GM21576 (cell line): Measurements from ENCODE around the gene PSG1.
"Not testable (repeated sequence)": the region's sequence is repeated elsewhere in the genome, so short reads cannot be mapped to it uniquely, and the experiment has no call there.

ENCODE experiments used
- ATAC-seq: cut with Tn5 transposase; IDR thresholded peaks from one replicate; pipeline ENCODE4 v1.9.1; 2021; ENCODE audit warnings: mild to moderate bottlenecking, moderate library complexity; ENCODE audit not compliant: unreplicated experiment

Gene PSG1

GRCh38 chr19:42882010-42882409 lies 2.5 kb upstream of the PSG1 start:
- ATAC-seq, result not testable (repeated sequence)

- not testable (repeated sequence) for ATAC-seq
Measured at GRCh38 chr19:42881279-42881678, 1.8 kb upstream of the PSG1 start.

GRCh38 chr19:42880621-42881020 lies 1.1 kb upstream of the PSG1 start:
- ATAC-seq, result not testable (repeated sequence)

- ATAC-seq, result not testable (repeated sequence)
Measured at GRCh38 chr19:42876596-42876995, 2.9 kb downstream of the PSG1 start.

GRCh38 chr19:42875881-42876280 lies 3.6 kb downstream of the PSG1 start:
- not testable (repeated sequence) for ATAC-seq

GRCh38 chr19:42874901-42875813 lies 4.4 kb downstream of the PSG1 start:
- not testable (repeated sequence) for ATAC-seq

DNA sequence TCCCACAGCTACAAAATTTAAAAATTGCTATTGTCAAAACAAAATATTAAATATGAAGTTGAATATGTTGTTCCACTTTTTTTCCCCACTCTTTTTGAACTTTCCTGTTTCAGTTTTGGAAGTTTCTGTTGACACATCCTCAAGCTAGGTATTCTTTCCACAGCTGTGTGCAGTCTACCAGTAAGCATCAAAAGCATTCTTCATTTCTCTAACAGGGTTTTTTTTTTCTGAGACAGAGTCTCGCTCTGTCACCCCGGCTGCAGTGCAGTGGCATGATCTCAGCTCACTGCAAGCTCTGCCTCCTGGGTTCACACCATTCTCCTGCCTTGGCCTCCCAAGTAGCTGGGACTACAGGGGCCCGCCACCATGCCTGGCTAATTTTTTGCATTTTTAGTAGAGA lies 5.4 kb downstream of the PSG1 start:
- not testable (repeated sequence) for ATAC-seq

GRCh38 chr19:42872608-42873007 lies 6.9 kb downstream of the PSG1 start:
- no peak for ATAC-seq

DNA sequence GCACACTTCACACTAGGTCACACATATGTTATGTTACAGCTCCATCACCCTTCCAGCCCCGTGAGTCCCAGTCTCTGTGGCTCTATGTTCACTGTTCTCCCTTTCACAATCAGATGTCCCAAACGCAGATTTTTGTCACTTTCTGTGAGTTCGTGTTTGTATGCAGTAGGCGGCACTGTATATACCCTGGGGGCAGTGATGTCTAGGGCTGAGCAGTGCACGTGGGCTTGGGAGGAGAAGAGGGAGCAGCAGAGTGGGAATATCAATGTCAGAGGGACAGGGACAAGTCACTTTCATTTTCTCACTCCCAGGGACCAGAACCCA lies 22.0 kb downstream of the PSG1 start:
- no peak for ATAC-seq

- not testable (repeated sequence) for ATAC-seq
Measured at GRCh38 chr19:42856866-42857543, 22.5 kb downstream of the PSG1 start.

GRCh38 chr19:42854745-42855144 lies 24.8 kb downstream of the PSG1 start:
- ATAC-seq, result not testable (repeated sequence)

DNA sequence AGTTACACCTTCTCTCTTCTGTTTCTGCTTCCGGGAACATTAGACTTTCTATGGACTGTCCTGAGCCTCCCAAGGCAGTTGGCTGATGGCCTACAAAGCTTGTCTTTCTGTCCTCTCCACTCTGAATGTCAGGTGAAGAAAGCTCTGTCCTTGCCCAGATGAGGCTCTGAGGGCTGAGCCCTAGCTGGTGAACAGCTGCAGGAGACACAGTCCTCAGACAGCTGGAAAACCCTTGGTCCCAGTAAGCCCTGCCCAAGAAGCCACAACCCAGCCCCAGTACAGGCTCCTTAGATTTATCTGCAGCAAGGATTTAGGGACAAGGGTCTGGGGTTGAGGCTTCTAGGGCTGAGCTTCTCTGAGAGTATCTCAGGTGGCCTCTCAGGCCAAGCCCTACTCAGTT lies 26.3 kb downstream of the PSG1 start:
- ATAC-seq, result not testable (repeated sequence)

- ATAC-seq, result not testable (repeated sequence)
Measured at GRCh38 chr19:42852821-42853220, 26.7 kb downstream of the PSG1 start.

- not testable (repeated sequence) for ATAC-seq
Measured at GRCh38 chr19:42851718-42852280, 27.7 kb downstream of the PSG1 start.

DNA sequence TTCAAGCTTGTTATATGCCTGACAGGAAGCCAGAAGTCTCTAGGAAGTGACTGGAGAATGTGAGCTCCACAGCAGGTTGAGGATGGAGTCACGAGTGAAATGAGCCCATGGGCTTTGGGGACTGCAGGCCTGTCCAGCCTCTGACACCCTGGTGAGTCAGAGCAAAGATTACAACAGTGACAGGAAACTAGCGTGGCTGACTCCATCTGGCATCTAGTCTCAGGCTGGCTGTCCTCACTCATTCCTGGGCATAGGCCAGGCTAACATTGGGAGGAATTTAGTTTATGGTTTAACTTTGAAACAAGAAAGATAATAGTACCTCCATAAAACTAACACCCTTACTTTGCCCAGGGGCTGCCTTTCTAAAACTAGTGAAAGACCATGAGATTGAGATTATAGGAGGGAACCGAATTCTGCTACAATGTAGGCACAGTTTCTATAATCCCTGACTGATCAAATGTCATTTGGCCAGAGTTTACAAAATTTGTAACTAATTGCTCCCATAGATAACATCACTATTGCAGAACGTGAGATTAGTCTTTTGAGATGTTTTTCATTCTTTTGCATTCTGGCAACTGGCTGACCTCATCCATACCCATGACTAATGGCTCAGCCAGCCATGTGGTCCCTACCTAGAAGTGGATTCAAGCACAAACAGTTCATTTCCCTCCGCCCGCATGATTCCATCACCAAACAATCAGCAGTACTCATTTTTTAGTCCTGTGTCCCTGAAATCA lies 28.4 kb downstream of the PSG1 start:
- ATAC-seq, result no peak

DNA sequence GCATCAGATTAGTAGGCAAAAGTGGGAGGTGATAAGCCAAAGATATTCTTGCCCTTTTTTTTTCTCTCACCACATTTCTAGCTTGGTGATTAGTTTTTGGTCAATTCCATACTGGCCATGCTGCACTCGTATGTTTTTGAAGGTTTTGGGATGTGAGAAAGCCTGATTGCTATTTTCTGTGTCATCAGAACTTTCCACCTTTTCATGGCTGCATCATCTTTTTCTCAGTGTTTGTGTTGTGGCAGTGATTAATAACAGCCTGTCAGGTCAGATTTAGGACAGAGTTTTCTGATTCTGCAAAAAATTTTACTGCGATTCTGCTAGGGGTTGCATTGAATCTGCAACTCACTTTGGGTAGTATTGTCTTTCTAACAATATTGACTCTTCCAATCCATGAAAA lies 32.9 kb downstream of the PSG1 start:
- no peak for ATAC-seq

- ATAC-seq, result not testable (repeated sequence)
Measured at GRCh38 chr19:42843631-42844030, 35.9 kb downstream of the PSG1 start.

DNA sequence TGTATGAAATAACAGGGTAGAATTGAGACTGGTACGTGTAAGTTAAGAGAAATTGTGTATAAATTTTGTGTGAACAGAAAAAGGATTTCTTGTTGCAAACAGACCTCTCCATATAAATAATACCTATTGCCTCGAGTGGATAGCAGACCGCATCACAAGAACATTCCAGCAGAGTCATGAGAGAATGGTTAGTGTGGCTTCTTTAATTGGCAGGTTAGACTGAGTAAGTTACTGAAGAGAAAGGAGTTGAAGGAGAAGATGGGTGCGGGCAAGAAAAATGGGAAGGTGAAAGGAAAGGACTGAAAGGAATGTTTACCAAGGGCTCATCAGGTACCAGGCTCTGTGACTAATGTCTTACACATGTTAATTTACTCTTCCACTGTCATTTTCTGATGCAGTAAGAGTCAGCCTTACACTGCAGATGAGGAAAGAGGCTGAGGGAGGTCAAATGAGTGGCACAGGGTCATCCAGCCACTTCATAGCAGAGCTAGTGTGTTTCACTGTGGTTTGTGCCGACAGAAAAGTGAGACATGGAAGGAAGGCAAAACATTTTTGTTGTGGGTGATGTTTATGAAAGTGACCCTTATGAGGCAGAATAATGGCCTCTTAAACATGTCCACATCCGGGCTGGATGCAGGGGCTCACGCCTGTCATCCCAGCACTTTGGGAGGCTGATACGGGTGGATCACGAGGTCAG lies 46.6 kb downstream of the PSG1 start:
- not testable (repeated sequence) for ATAC-seq

- not testable (repeated sequence) for ATAC-seq
Measured at GRCh38 chr19:42832023-42832680, 47.4 kb downstream of the PSG1 start.
